Spleen (tissue), 7 donors: ENCODE measurements around the gene MYBPC3.

ENCODE experiments used
- POLR2A ChIP-seq, 3 donors: fragments of 450-650 bp; IDR thresholded peaks; one replicate each; pipeline ENCODE4 v1.5.1; 2017; ENCODE audit warnings: antibody characterized with exemption in 3 of 3, mild to moderate bottlenecking in 1 of 3
- POLR2AphosphoS5 ChIP-seq, 3 donors: sonication (generic); formaldehyde crosslinking; IDR thresholded peaks; one replicate each; pipeline ENCODE4 v1.5.1; 2017; ENCODE audit warnings: antibody characterized with exemption in 3 of 3
- TF ChIP-seq, protein P1 (sequence below), 11 experiments: fragments of 200-600 bp in 7 of 11; fragments of 450-650 bp in 4 of 11; sonication (generic) in 4 of 11; IDR thresholded peaks in 8 of 11; conservative IDR thresholded peaks in 3 of 11; 1 replicate in 7 of 11; 2 replicates in 4 of 11; pipeline versions ENCODE4 v1.4.0 to v1.8.0; 2016 to 2021; ENCODE audit warnings: antibody characterized with exemption in 11 of 11, inconsistent platforms in 4 of 11, mild to moderate bottlenecking in 1 of 11
- donor health status: DM: no; HTN: no; CAD: no; lungs with moderate emphysema.
- donor health status: DM: no; HTN: no; CAD: no.
- donor health status: DM: no; HTN: no; CAD: no.

GRCh38 chr11:47336595-47336994 is 15.9 kb downstream of the MYBPC3 start:
- TF ChIP-seq, protein P1, sequence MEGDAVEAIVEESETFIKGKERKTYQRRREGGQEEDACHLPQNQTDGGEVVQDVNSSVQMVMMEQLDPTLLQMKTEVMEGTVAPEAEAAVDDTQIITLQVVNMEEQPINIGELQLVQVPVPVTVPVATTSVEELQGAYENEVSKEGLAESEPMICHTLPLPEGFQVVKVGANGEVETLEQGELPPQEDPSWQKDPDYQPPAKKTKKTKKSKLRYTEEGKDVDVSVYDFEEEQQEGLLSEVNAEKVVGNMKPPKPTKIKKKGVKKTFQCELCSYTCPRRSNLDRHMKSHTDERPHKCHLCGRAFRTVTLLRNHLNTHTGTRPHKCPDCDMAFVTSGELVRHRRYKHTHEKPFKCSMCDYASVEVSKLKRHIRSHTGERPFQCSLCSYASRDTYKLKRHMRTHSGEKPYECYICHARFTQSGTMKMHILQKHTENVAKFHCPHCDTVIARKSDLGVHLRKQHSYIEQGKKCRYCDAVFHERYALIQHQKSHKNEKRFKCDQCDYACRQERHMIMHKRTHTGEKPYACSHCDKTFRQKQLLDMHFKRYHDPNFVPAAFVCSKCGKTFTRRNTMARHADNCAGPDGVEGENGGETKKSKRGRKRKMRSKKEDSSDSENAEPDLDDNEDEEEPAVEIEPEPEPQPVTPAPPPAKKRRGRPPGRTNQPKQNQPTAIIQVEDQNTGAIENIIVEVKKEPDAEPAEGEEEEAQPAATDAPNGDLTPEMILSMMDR (IDR thresholded peaks at IDR 0.05 in 8 of 11, conservative IDR thresholded peaks at IDR 0.05 in 3 of 11), result no peak
- TF ChIP-seq POLR2AphosphoS5 (IDR thresholded peaks at IDR 0.05) (no peak), POLR2A (IDR thresholded peaks at IDR 0.05) (no peak)
